HG03196 (cell line): ENCODE data around the gene SLC9A9.

ENCODE experiments used
- ATAC-seq: cut with Tn5 transposase; IDR thresholded peaks from one replicate; pipeline ENCODE4 v1.9.1; 2021; ENCODE audit not compliant: unreplicated experiment

SLC9A9 gene

GRCh38 chr3:143848704-143849103 is 436 bp upstream of the SLC9A9 start:
- ATAC-seq, result no peak

- ATAC-seq, result no peak
Measured at GRCh38 chr3:143843587-143843986, 4.7 kb downstream of the SLC9A9 start.

- no peak for ATAC-seq
Measured at GRCh38 chr3:143840636-143841035, 7.6 kb downstream of the SLC9A9 start.

- ATAC-seq, result peak; percentile 66
Measured at GRCh38 chr3:143839980-143840379, 8.3 kb downstream of the SLC9A9 start.

GRCh38 chr3:143837076-143837475 is 11.2 kb downstream of the SLC9A9 start:
- ATAC-seq, result no peak

GRCh38 chr3:143835312-143835711 is 13.0 kb downstream of the SLC9A9 start:
- ATAC-seq, result no peak

- peak; percentile 44 for ATAC-seq
Measured at GRCh38 chr3:143832433-143832832, 15.8 kb downstream of the SLC9A9 start.

- peak; percentile 68 for ATAC-seq
Measured at GRCh38 chr3:143831994-143832393, 16.3 kb downstream of the SLC9A9 start.

GRCh38 chr3:143831208-143831607 is 17.1 kb downstream of the SLC9A9 start:
- peak; percentile 33 for ATAC-seq

- ATAC-seq, result no peak
Measured at GRCh38 chr3:143830786-143831185, 17.5 kb downstream of the SLC9A9 start.

- ATAC-seq, result no peak
Measured at GRCh38 chr3:143830063-143830462, 18.2 kb downstream of the SLC9A9 start.

- ATAC-seq, result no peak
Measured at GRCh38 chr3:143827425-143827824, 20.8 kb downstream of the SLC9A9 start.

- no peak for ATAC-seq
Measured at GRCh38 chr3:143826296-143826695, 22.0 kb downstream of the SLC9A9 start.

GRCh38 chr3:143825513-143825912 is 22.8 kb downstream of the SLC9A9 start:
- peak; percentile 71 for ATAC-seq

- ATAC-seq, result no peak
Measured at GRCh38 chr3:143824735-143825385, 23.4 kb downstream of the SLC9A9 start.

GRCh38 chr3:143822798-143823197 is 25.5 kb downstream of the SLC9A9 start:
- no peak for ATAC-seq

GRCh38 chr3:143822374-143822773 is 25.9 kb downstream of the SLC9A9 start:
- ATAC-seq, result no peak

GRCh38 chr3:143821862-143822261 is 26.4 kb downstream of the SLC9A9 start:
- ATAC-seq, result no peak

GRCh38 chr3:143820466-143821221 is 27.6 kb downstream of the SLC9A9 start:
- no peak for ATAC-seq

- ATAC-seq, result no peak
Measured at GRCh38 chr3:143819890-143820289, 28.4 kb downstream of the SLC9A9 start.

GRCh38 chr3:143814443-143814889 is 33.8 kb downstream of the SLC9A9 start:
- peak; percentile 68 for ATAC-seq

- no peak for ATAC-seq
Measured at GRCh38 chr3:143812481-143812880, 35.8 kb downstream of the SLC9A9 start.
